Measurements from ENCODE around the gene NT5M.
"Not testable (repeated sequence)": the region's sequence is repeated elsewhere in the genome, so short reads cannot be mapped to it uniquely, and the experiment has no call there.

NT5M gene

DNA sequence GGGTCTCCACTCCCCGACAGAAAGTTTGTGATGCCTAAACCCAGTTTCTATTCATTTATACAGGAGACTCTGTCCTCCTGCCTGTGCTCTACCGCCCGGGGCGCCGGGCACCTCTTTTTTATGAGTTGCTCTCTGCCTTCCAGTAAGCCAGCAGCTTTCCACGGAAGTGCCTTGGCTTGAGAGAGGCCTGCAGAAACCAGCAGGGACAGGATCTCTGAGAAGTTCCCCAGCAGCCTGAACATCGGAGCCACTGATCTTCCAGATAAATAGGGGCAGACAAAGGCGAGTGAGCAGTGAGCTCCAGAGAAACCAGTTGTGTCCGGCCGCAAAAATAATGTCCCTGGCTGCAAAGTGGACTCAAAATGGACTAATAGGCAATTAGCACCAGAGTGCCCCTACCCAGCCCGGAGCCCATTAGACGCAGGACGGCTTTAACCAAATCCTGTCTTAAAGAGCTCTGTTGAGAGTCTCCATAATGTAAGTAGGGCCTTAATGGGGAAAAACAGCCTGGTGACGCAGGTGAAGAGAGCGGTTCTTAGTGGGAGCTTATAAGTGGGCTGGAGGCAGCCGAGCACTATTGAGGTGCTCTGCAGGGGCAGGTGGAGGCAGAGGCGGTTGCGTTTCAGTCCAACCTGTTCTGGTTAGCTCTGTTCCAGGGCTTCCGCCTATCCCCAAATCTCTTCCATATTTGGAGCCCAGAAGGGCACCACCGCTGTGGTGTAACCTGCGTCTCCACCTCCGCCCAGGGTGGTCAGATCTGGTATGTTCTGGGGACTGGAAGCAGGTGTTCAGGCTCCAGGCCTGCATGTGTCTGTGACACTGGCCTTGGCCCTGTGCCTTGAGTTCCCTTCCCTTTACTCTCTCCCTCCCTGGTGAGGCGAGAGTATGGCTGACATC is 74.1 kb downstream of the NT5M start:
- DNase-seq = no peak

GRCh38 chr17:17379197-17379991 is 76.2 kb downstream of the NT5M start:
- no peak for DNase-seq

DNA sequence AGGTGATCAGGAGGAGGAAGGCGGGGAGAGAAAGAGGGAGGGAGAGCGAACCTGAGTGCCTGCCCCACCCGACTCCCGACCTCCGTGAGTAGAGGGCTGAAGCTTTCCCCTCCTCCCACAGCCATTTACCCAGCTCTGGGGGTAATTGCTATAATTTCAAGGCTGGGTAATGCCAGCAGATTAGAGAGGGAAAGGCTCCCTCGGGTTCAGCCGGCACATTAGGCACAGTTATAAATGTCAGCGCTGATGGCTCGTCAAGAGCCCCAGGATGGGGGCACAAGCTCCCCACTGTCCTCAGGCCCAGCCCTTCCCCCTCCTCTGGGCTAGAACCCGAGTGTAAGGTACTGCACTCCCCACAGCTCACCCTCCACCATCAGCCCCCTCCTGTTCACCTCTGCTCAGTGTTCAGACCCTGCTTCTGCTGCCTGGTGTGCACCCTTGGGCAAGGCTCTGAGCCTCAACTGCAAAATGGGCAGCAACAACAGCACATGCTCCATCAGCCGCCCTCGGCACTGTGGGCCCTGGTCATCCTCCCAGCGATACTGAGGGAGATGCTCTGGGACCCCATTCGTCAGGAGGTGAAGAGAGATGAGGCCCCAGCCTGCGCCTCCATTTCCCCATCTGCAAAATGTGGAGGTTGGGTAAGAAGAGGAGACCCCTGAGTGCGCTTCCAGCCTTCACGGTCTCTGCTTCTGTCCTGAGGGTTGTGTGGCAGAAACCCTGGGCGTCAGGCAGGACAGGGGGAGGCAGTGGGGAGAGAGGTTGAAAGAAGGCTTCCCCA is 77.2 kb downstream of the NT5M start:
- DNase-seq = no peak

GRCh38 chr17:17381446-17382064 is 78.4 kb downstream of the NT5M start:
- DNase-seq = no peak

DNA sequence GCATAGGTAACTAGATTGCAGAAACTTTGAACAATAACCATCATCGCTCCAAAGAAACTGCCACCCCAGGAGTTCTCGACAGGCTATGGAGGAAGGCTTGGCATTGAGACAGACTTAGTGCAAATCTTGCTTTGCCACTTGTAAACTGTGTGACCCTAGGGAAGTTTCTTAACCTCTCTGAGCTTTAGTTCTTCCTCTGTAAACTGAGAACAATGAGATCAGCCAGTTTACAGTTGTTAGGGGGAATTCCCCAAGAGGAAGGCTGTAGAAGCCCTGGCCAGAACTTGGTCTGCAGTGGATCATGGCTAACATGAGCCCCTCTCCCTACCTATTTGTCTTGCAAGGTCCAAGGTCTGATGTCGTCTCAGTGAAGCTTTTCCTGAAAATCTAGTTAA is 78.9 kb downstream of the NT5M start:
- DNase-seq = no peak

GRCh38 chr17:17382971-17383370 is 79.8 kb downstream of the NT5M start:
- no peak for DNase-seq

DNA sequence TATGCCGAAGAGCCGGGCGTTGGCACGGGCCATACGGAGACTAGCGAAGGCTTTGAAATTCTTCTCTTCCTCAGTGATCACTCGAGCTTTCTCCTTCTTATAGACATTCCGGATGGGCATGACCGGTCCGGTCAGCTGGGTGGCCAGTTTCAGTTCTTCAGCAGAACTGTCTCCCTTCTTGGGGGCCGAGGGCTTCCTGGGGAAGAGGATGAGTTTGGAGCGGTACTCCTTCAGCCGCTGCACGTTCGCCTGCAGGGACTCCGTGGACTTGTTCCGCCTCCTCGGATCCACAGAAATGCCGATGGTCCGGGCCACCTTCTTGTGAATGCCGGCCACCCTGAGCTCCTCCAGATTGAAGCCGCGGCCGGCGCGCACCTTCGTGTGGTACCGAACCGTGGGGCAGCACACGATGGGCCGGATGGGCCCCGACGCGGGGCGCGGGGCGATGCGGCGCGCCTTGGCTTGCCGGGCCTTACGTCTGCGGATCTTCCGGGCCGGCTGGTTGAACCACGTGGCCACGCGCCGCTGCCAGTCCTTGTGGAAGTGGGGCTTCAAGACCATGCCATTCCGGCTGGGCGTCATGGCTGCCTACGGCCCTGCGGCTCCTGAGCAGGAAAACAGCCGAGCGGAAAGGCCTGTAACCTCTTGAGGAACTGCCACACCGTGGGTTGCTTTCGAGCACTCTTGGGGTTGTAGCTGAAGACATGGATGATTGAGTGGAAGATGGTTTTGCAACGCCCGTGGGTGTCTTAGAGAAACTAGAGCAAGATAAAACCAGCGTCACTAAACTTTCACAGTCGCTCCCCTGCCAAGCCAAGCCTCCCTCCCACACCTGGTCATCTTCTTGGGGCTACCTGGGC is 80.5 kb downstream of the NT5M start:
- DNase-seq = not testable (repeated sequence)

GRCh38 chr17:17384291-17384615 is 81.1 kb downstream of the NT5M start:
- DNase-seq = no peak

DNA sequence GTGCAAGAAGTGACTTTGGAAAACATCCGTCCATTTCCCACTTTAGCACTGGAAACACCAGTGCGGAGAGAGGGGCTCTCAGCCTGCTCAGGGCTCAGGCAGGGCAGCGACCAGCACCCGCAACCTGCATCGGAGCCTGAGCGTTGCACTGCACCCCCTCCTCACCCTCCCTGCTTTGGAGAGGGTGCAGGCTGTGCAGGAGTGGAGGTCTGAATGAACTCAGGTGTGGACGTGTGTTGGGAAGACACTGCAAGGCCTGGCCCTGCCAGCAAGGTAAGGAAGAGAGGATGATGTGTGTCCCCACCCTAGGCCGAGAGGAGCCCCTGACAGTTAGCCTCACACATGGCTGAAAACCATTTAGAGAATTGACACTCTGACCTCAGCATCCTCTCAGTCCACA is 81.8 kb downstream of the NT5M start:
- no peak for DNase-seq

GRCh38 chr17:17385491-17385890 is 82.3 kb downstream of the NT5M start:
- no peak for DNase-seq

DNA sequence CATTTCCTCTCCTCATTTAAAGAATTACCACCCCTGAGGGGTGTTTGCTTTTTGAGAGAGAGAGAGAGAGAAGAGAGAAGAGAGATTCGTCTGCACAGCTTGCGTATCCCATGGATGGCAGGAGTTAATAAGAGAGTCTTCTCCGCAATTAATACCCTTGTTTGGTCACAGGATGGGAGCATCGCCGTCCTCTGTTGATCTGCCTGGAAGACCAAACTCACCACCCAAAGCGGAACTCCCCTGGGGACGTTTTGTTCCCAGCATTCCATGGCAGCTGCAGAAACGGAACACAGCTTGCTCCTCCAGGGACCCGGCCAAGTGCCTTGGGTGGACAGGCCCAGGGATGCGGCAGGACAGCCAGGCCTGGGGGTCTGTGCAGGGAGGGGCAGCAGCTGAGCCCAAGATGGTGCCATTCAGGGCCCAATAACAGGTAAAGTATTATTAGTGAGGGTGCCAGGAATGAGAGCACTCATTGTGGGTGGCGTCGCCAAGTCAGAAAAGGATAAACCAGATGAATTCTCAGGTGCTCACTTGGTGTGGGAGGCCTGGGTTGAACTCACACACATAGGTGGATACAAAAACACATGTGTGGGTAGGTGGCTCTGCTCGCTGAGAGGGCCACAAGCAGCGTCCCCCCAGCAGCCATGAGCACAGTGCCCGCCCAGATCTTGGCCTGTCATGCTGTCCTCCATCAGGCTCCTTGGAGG is 83.1 kb downstream of the NT5M start:
- DNase-seq = no peak

DNA sequence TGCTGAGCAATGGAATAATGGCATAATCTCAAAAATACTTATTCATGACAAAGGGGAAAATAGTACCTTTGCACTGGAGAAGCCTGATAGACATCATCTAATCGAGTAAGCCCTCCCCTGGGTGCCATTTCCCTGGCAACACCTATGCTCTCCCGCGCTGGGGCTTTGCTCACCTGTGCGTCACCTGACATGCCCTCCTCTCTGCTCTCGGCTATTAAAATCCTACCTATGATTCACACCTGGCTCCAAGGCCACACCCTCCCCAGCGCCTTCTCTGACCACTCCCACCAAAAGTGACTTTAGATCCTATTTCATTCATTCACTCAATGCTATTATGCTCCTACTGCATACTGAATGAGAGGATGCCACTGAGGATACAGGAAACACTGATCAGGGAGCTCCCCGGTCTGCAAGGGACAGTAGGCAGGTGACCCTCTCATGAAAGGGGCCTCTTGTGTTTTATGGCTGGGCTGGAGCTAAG is 83.9 kb downstream of the NT5M start:
- DNase-seq = no peak

DNA sequence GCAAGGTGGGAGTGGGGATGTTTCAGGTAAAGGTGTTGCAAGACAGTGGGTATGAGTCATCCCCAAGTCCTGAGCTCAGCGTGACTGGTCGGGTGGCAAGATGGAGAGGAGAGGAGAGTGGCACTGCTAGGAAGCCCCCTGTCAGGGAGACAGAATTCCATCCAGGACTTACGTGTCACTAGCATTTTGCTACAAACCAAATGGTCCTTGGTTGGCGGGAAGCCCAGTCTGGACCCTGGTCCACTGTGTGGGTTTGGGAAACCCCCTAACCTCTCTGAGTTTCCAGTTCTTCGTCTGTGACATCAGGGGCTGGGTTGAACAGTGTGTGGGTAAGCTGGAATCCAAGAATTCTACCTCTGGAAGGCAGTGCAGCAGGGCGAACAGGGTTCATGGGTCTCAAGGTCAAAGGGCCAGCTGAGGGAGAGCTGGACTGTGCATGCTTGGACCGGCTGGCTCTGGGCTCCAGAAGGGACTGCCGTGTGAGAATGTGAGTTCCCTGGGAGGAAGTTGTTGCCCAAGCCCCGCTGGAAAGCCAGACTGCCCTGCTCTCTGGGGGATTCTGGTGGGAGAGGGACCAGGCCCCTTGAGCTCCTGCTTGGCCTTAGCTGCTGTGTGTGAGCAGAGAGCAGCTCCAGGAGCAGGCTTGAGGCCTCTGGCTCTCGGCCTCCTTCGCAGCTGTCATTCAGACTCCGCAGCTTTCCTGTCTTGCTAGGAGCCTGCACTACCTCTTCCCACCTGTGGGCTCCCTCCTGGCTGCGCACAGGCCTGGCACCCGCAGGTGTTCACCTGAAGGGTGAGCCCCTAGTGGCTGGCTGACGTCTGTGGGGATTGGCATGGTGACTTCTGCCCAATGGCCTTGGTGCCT is 84.6 kb downstream of the NT5M start:
- DNase-seq = no peak

DNA sequence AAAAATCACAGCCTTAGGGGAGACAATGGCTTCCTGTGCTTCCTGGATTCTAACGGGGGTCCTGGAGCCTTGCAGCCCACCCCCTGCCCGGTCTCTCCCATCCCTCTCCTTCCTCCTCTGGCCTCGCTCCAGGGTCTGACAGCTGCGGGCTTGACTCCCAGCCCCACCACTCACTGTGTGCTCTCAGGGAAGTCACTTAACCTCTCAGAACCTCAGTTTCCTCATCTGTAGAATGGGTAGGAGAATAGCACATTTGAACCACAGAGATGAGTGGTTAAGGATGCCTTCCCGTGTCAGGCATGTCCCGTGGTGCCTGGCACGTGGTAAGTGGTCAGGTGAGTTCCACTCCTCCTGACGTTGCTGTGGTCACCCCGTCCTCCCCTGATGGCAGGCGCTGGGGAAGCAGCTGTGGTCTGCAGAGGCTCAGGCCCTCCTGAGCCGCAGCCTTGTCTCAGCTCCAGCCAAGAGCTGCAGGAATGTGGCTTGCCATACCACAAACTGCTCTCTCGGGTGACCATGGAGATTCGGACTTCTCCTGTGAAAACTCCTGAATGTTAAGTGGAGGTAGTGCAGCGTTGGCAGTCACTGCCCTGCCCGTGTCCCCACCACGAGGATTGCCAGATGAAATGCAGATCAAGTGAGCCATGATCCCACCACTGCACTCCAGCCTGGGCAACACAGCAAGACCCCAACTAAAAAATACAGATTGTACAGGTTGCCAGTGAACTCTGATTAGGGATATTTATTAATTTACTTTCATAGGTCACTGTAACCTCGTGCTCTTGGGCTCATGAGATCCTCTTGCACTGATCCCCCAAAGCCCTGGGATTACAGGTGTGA is 85.7 kb downstream of the NT5M start:
- no peak for DNase-seq

DNA sequence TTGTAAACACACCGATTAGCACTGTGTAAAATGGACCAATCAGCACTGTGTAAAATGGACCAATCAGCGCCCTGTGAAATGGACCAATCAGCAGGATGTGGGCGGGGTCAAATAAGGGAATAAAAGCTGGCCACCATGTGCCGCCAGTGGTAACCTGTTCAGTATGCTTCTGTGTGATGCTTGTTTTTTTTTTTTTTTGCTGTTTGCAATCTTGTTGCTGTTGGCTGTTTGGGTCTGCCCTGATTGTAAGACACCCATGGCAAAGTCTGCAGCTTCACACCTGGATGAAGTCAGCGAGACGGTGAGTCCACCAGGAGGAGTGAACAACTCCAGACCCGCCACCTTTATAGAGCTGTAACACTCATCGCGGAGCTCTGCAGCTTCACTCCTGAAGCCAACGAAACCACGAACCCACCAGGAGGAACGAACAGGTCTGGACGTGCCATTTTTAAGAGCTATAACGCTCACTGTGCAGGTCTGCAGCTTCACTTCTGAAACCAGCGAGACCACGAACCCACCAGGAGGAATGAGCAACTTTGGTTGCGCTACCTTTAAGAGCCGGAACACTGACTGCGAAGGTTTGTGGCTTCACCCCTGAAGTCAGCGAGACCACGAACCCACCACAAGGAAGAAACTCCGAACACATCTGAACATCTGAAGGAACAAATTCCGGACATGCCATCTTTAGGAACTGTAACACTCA is 88.6 kb downstream of the NT5M start:
- peak; percentile 80 for DNase-seq

DNA sequence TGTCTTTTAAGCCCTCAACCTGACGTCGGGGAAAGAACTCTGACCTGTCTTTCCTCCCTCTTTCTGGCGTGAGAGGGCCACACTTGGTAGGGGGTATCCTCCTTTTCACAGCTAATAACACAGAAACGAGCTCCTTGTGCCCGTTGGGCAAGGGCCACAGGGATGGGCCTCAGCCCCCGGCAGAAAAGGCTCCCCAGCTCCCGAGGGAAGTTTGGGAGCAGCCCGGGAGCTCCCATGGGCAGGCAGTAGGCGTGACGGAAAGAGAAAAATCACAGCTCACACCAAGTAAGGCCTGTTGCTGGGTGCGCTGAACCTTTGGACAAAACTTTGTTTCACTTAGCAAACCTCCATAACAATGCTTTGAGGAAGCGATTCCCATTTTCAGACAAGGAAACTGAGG is 90.8 kb downstream of the NT5M start:
- DNase-seq = no peak

DNA sequence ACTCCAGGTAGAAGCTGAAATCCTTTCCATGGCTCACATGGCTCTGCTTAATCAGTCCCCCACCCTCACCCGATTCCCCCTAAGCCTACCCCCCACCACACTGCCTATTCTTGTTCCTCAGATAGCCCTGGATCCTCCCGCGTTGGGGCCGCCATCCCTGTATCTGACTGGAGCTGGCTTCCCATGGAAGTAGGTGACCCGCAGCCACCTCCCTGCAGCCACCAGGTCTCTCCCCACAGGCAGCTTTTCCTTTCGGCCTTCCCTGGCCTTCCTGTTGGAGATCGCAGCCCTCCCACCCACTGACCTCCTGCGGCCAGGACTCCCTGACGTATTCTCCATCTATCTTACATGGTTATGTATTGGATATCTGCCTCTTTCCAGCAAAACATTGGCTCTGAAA is 91.3 kb downstream of the NT5M start:
- no peak for DNase-seq

DNA sequence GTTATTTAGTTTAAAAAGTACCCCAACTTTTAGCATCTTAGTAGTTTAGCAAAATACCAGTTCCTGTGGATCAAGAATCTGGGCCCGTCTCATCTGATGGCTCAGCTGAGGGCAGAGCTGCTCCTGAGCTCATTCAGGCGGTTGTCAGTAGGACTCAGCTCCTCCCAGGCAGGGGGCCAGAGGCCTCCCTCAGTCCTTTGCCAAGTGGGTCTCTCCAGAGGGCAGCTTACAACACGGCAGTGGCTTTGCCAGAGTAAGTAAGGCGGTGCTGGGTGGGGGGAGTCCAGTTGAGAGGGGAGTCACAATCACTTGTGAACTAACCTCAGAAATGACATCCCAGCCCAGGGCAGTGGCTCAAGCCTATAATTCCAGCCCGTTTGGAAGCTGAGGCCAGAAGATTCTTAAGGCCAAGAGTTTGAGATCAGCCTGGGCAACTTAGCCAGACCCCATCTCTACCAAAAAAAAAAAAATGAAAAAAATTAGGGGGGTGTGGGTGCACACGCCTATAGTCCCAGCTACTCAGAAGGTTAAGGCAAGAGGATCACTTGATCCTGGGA is 92.2 kb downstream of the NT5M start:
- DNase-seq = no peak

All from CD4-positive, alpha-beta T cell treated with Interleukin-15 for 1 hour (primary cell).